Keratinocyte (primary cell): ENCODE measurements around the gene MYCL.

Experiments
- EZH2 ChIP-seq: IDR thresholded peaks from one replicate; pipeline ENCODE4 v1.6.1; 2012; ENCODE audit warnings: inconsistent platforms, mild to moderate bottlenecking, low read length, moderate library complexity
- TF ChIP-seq, protein P1 (sequence below), 3 experiments: IDR thresholded peaks in 1 of 3; conservative IDR thresholded peaks in 1 of 3; optimal IDR thresholded peaks in 1 of 3; 2 replicates in 2 of 3; 3 replicates in 1 of 3; pipeline versions ENCODE3 to v1.5.1; 2011; ENCODE audit warnings: low read length in 3 of 3, mild to moderate bottlenecking in 3 of 3, moderate library complexity in 2 of 3, control low read depth in 1 of 3, inconsistent platforms in 1 of 3; ENCODE audit not compliant: insufficient read depth in 2 of 3; ENCODE audit errors: extremely low read depth in 1 of 3

DNA sequence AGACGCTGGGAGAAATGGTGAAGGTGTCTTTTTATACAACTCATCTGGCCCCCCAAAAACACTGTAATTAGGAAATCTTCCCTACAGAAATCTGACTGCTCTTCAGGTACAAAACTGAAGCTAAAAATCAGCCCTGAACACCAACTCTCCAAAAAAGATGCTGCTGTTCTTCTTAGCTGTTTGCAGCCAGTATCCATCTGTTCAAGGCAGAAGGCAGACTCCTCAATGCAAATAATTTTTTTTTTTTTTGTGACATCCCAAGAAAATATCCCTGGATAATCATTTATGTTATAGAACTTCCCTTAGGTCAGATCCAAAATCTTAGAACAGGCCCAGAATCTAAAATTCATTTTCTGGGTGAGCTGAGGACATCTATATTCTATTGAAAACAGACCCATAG lies 54.9 kb downstream of the MYCL start:
- TF ChIP-seq, protein P1, sequence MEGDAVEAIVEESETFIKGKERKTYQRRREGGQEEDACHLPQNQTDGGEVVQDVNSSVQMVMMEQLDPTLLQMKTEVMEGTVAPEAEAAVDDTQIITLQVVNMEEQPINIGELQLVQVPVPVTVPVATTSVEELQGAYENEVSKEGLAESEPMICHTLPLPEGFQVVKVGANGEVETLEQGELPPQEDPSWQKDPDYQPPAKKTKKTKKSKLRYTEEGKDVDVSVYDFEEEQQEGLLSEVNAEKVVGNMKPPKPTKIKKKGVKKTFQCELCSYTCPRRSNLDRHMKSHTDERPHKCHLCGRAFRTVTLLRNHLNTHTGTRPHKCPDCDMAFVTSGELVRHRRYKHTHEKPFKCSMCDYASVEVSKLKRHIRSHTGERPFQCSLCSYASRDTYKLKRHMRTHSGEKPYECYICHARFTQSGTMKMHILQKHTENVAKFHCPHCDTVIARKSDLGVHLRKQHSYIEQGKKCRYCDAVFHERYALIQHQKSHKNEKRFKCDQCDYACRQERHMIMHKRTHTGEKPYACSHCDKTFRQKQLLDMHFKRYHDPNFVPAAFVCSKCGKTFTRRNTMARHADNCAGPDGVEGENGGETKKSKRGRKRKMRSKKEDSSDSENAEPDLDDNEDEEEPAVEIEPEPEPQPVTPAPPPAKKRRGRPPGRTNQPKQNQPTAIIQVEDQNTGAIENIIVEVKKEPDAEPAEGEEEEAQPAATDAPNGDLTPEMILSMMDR (optimal IDR thresholded peaks at IDR 0.05 in 1 of 3, IDR thresholded peaks at IDR 0.05 in 1 of 3, conservative IDR thresholded peaks at IDR 0.05 in 1 of 3; ENCODE audit: extremely low read depth in 1 of 3, insufficient read depth in 2 of 3, low read length in 3 of 3): no peak
- no peak for TF ChIP-seq EZH2
